Upper lobe of right lung (tissue), 1 donor: ENCODE data around the gene MOB2. TPM values are rescaled to one million over a fixed set of nuclear protein-coding genes. Genes with fewer than 3 reads are reported as not detected.

Experiments
- ATAC-seq: fragments of 200-7000 bp; cut with Tn5 transposase; one replicate; pipeline ENCODE4 v1.9.1; 2020; ENCODE audit warnings: mild to moderate bottlenecking, moderate library complexity
- DNase-seq: peaks from one replicate; pipeline ENCODE4 v3.0.0-alpha.2; 2020
- H3K27ac ChIP-seq: fragments of 200-600 bp; one replicate; pipeline ENCODE4 v1.8.0; 2022
- H3K27me3 ChIP-seq: fragments of 200-600 bp; one replicate; pipeline ENCODE4 v1.8.0; 2022; ENCODE audit warnings: mild to moderate bottlenecking
- H3K36me3 ChIP-seq: fragments of 200-600 bp; one replicate; pipeline ENCODE4 v1.8.0; 2022
- H3K4me1 ChIP-seq: fragments of 200-600 bp; one replicate; pipeline ENCODE4 v1.8.0; 2022
- H3K4me3 ChIP-seq: fragments of 200-600 bp; one replicate; pipeline ENCODE4 v1.8.0; 2022; ENCODE audit warnings: mild to moderate bottlenecking
- H3K9me3 ChIP-seq: fragments of 200-600 bp; one replicate; pipeline ENCODE4 v1.8.0; 2022
- CTCF ChIP-seq: fragments of 200-600 bp; IDR thresholded peaks from one replicate; pipeline ENCODE4 v1.8.0; 2022; ENCODE audit warnings: antibody characterized with exemption
- intact Hi-C: fragments of 100-400 bp; cut with DNase I; formaldehyde crosslinking; loops from one replicate; pipeline ENCODE4 v1.11.0; 2022
- total RNA-seq: library from RNA; stranded (reverse); fragmentation: NEBNext Ultra II Directional; extraction: Animal tissue kit (Norgen Biotek cat#: 25700); gene quantifications from one replicate; pipeline ENCODE4 v1.2.1, GENCODE V29; 2021
- donor health status: DM: no; HTN: yes; CAD: no; lungs with severe emphysema.

Gene MOB2
- total RNA-seq, 1 donor from 2014 or later = 58.9 TPM

GRCh38 chr11:1456596-1457325, 29.8 kb downstream of the MOB2 start:
- intact Hi-C loops = no loop called here
- TF ChIP-seq CTCF = no peak
- H3K27ac ChIP-seq = no peak overlapping the region
- peaks cover 3% of the 10 kb centered on the region for H3K27me3 ChIP-seq
- no peak for ATAC-seq
- DNase-seq = no peak
- no peaks in the 10 kb centered on the region for H3K36me3 ChIP-seq
- no peaks in the 10 kb centered on the region for H3K9me3 ChIP-seq
- peaks cover 16% of the 10 kb centered on the region for H3K4me1 ChIP-seq
- H3K4me3 ChIP-seq = no peak overlapping the region

GRCh38 chr11:1456176-1456575, 30.4 kb downstream of the MOB2 start:
- no peak overlapping the region for H3K4me3 ChIP-seq
- no peak for TF ChIP-seq CTCF
- intact Hi-C loops = no loop called here
- DNase-seq (no peak), ATAC-seq (no peak)
- peaks cover 9% of the 10 kb centered on the region for H3K27me3 ChIP-seq
- no peaks in the 10 kb centered on the region for H3K36me3 ChIP-seq
- H3K27ac ChIP-seq = no peak overlapping the region
- peaks cover 16% of the 10 kb centered on the region for H3K4me1 ChIP-seq
- no peaks in the 10 kb centered on the region for H3K9me3 ChIP-seq

GRCh38 chr11:1455763-1456060, 30.9 kb downstream of the MOB2 start:
- Histone ChIP-seq H3K4me3 (no peak overlapping the region), H3K4me1 (peaks cover 16% of the 10 kb centered on the region), H3K27ac (no peak overlapping the region), H3K27me3 (peaks cover 14% of the 10 kb centered on the region), H3K36me3 (no peaks in the 10 kb centered on the region), H3K9me3 (no peaks in the 10 kb centered on the region)
- intact Hi-C loops = no loop called here
- TF ChIP-seq CTCF = no peak
- no peak for DNase-seq
- no peak for ATAC-seq

- DNase-seq = no peak
- no peak overlapping the region for H3K4me3 ChIP-seq
- no peak for TF ChIP-seq CTCF
- intact Hi-C loops = no loop called here
- no peak for ATAC-seq
- peaks cover 15% of the 10 kb centered on the region for H3K27me3 ChIP-seq
- H3K27ac ChIP-seq = no peak overlapping the region
- no peaks in the 10 kb centered on the region for H3K9me3 ChIP-seq
- H3K4me1 ChIP-seq = peaks cover 16% of the 10 kb centered on the region
- H3K36me3 ChIP-seq = no peaks in the 10 kb centered on the region
Measured at GRCh38 chr11:1455032-1455762, 31.4 kb downstream of the MOB2 start.

GRCh38 chr11:1454576-1454975, 32.0 kb downstream of the MOB2 start:
- TF ChIP-seq CTCF = no peak
- Histone ChIP-seq H3K4me3 (no peak overlapping the region), H3K27ac (no peak overlapping the region), H3K27me3 (peaks cover 15% of the 10 kb centered on the region), H3K9me3 (no peaks in the 10 kb centered on the region), H3K4me1 (peaks cover 9% of the 10 kb centered on the region), H3K36me3 (no peaks in the 10 kb centered on the region)
- DNase-seq (no peak), ATAC-seq (no peak)
- intact Hi-C loops = no loop called here
